HG03196 (cell line): Measurements from ENCODE around the gene CHST11.
A peak's percentile ranks its signal among the peaks of the same experiment; 100 is the strongest.

ENCODE experiments used
- ATAC-seq: cut with Tn5 transposase; IDR thresholded peaks from one replicate; pipeline ENCODE4 v1.9.1; 2021; ENCODE audit not compliant: unreplicated experiment

Gene CHST11

GRCh38 chr12:104669851-104670337 is 213.1 kb downstream of the CHST11 start:
- peak; percentile 45 for ATAC-seq

- no peak for ATAC-seq
Measured at GRCh38 chr12:104670439-104671408, 214.0 kb downstream of the CHST11 start.

- peak; percentile 70 for ATAC-seq
Measured at GRCh38 chr12:104671409-104672095, 214.8 kb downstream of the CHST11 start.

- no peak for ATAC-seq
Measured at GRCh38 chr12:104672096-104672445, 215.3 kb downstream of the CHST11 start.

GRCh38 chr12:104672501-104673265 is 215.9 kb downstream of the CHST11 start:
- no peak for ATAC-seq

GRCh38 chr12:104673294-104673693 is 216.5 kb downstream of the CHST11 start:
- no peak for ATAC-seq

- ATAC-seq: no peak
Measured at GRCh38 chr12:104673696-104674482, 217.1 kb downstream of the CHST11 start.

GRCh38 chr12:104676636-104677035 is 219.9 kb downstream of the CHST11 start:
- no peak for ATAC-seq

GRCh38 chr12:104677441-104678089 is 220.8 kb downstream of the CHST11 start:
- no peak for ATAC-seq

GRCh38 chr12:104680070-104680469 is 223.3 kb downstream of the CHST11 start:
- ATAC-seq: no peak

GRCh38 chr12:104680491-104680890 is 223.7 kb downstream of the CHST11 start:
- no peak for ATAC-seq

- no peak for ATAC-seq
Measured at GRCh38 chr12:104681012-104681690, 224.4 kb downstream of the CHST11 start.

- peak; percentile 45 for ATAC-seq
Measured at GRCh38 chr12:104682790-104683279, 226.1 kb downstream of the CHST11 start.

GRCh38 chr12:104683831-104684503 is 227.2 kb downstream of the CHST11 start:
- no peak for ATAC-seq

- ATAC-seq: no peak
Measured at GRCh38 chr12:104684884-104685283, 228.1 kb downstream of the CHST11 start.

GRCh38 chr12:104685366-104685765 is 228.6 kb downstream of the CHST11 start:
- no peak for ATAC-seq

- no peak for ATAC-seq
Measured at GRCh38 chr12:104686196-104686595, 229.4 kb downstream of the CHST11 start.

GRCh38 chr12:104687823-104688573 is 231.2 kb downstream of the CHST11 start:
- no peak for ATAC-seq
